Measurements from ENCODE around the gene GPRIN1.
"Not testable (repeated sequence)": the region's sequence is repeated elsewhere in the genome, so short reads cannot be mapped to it uniquely, and the experiment has no call there.

GPRIN1 gene

DNA sequence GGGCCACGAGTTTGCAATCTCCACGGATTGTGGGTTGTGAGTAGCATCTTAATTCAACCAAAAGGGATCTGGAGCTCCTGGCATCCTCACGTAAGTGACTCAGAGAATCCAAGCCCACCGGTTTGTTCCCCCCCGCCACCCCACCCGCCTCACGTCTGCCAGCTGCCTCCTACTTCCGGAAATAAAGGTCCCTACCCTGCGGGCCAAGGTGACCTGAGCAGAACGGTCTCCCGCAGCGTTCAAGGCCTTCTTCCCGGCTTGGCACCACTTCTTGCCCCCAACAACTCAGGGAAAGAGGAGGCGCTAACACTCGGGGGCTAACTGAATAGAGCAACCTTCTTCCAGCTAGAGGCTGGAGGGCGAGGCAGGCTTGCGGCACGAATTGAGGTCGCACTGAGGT is 8.8 kb upstream of the GPRIN1 start:
- H3K4me1 Mint-ChIP-seq, result peaks cover 9% of the 10 kb centered on the region
- H3K27me3 Mint-ChIP-seq, result peaks cover 27% of the 10 kb centered on the region
- no peak overlapping the region for H3K27ac Mint-ChIP-seq
- no peaks in the 10 kb centered on the region for H3K36me3 Mint-ChIP-seq
- H3K9me3 Mint-ChIP-seq, result no peaks in the 10 kb centered on the region
- peak overlapping the region; percentile 42 for H3K4me3 Mint-ChIP-seq

- H3K4me3 Mint-ChIP-seq, result no peak overlapping the region
- peaks cover 9% of the 10 kb centered on the region for H3K4me1 Mint-ChIP-seq
- H3K36me3 Mint-ChIP-seq, result no peaks in the 10 kb centered on the region
- peaks cover 33% of the 10 kb centered on the region for H3K27me3 Mint-ChIP-seq
- H3K27ac Mint-ChIP-seq, result no peak overlapping the region
- no peaks in the 10 kb centered on the region for H3K9me3 Mint-ChIP-seq
Measured at GRCh38 chr5:176616511-176616910, 6.6 kb upstream of the GPRIN1 start.

- Mint-ChIP-seq H3K27ac (no peak overlapping the region), H3K27me3 (peaks cover 30% of the 10 kb centered on the region), H3K4me3 (no peak overlapping the region), H3K4me1 (peaks cover 7% of the 10 kb centered on the region), H3K9me3 (no peaks in the 10 kb centered on the region), H3K36me3 (no peaks in the 10 kb centered on the region)
Measured at GRCh38 chr5:176614805-176615478, 5.0 kb upstream of the GPRIN1 start.

DNA sequence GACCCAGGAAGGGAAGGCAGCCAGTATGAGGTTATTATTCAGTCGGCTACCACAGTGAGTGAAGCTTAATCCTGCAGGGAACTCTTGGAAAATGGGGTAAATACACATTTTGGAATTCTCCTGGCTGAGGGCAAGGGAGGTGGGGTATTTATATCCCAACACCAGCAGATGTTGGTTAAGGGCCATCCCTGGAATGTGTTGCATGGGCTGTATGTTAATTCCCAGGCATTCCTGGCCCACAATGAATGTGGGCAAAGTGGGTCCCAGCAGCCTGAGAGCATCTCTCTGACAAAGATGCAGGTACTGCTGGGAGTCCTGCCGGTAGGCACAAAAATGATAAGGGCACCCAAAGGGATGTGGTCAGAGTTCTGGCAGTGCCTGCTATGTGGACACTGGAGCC is 2.9 kb upstream of the GPRIN1 start:
- no peak overlapping the region for H3K4me3 Mint-ChIP-seq
- peaks cover 13% of the 10 kb centered on the region for H3K4me1 Mint-ChIP-seq
- no peaks in the 10 kb centered on the region for H3K36me3 Mint-ChIP-seq
- no peak overlapping the region for H3K27ac Mint-ChIP-seq
- H3K27me3 Mint-ChIP-seq, result peaks cover 27% of the 10 kb centered on the region
- H3K9me3 Mint-ChIP-seq, result no peaks in the 10 kb centered on the region

DNA sequence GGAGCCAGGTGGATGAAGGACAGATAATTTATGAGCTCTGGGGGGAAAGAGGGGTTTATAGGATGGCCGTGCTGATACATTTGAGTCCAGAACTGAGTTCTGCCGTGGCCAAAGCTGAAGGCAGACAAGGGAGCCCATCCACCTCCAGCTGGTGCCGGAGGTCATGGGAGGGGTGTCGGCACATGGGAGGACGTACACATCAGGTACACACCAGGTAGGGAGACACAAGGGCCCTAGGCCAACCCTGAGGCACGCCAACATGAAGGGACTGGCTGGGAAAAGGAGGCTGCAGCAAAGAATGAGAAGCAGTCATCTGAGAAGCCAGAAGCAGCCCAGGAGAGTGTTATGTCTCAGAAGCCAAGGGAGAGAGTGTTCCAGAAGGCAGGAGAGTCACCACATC is 2.1 kb upstream of the GPRIN1 start:
- Mint-ChIP-seq H3K4me1 (peaks cover 13% of the 10 kb centered on the region), H3K4me3 (no peak overlapping the region), H3K27ac (peak overlapping the region; percentile 57), H3K9me3 (no peaks in the 10 kb centered on the region), H3K36me3 (no peaks in the 10 kb centered on the region), H3K27me3 (peaks cover 21% of the 10 kb centered on the region)

DNA sequence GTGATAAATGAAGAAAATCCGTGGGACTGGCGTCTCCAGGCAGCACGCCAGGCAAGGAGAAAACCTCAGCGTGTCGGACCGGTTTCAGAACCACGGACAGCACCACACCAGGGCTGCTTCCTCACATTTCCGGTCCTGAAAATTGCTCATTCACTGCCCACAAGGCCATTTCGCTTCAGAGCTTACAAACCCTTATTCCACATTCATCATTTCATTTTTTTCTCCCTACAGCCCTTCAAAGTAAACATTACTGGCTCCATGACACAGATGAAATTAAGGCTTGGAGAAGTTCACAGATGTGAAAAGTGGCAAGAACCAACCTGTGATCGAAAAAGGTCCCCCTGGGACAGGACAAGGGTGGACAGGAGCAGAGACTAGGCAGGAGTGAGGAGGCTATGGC is 1.5 kb upstream of the GPRIN1 start:
- H3K4me1 Mint-ChIP-seq, result peaks cover 13% of the 10 kb centered on the region
- peaks cover 18% of the 10 kb centered on the region for H3K27me3 Mint-ChIP-seq
- no peaks in the 10 kb centered on the region for H3K9me3 Mint-ChIP-seq
- H3K36me3 Mint-ChIP-seq, result no peaks in the 10 kb centered on the region
- no peak overlapping the region for H3K27ac Mint-ChIP-seq
- no peak overlapping the region for H3K4me3 Mint-ChIP-seq

DNA sequence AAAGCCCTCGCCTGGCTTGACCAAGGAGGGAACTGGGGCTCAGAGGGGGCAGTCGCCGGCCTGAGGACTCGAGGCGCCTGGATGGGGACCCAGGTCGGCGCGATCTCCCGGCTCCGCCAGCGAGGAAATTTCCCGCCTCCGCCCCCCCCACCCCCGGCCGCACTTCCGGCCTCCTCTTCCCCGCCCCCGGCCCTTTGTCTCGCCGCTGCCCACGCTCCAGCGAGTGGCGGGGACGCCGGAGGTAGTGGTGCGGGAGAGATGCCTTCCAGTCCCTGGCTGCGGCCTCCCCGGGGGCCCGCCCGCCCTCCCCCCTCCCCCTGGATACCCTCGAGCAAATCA is 448 bp upstream of the GPRIN1 start:
- H3K4me1 Mint-ChIP-seq, result peaks cover 13% of the 10 kb centered on the region
- H3K27me3 Mint-ChIP-seq, result peaks cover 18% of the 10 kb centered on the region
- H3K9me3 Mint-ChIP-seq, result no peaks in the 10 kb centered on the region
- H3K27ac Mint-ChIP-seq, result no peak overlapping the region
- H3K4me3 Mint-ChIP-seq, result peak overlapping the region; percentile 73
- H3K36me3 Mint-ChIP-seq, result no peaks in the 10 kb centered on the region

GRCh38 chr5:176608937-176609723 is 826 bp downstream of the GPRIN1 start:
- Mint-ChIP-seq H3K36me3 (no peaks in the 10 kb centered on the region), H3K4me3 (peak overlapping the region; percentile 92)

GRCh38 chr5:176608142-176608705 is 1.7 kb downstream of the GPRIN1 start:
- Mint-ChIP-seq H3K4me3 (peak overlapping the region; percentile 92), H3K36me3 (no peaks in the 10 kb centered on the region), H3K4me1 (peaks cover 13% of the 10 kb centered on the region), H3K9me3 (no peaks in the 10 kb centered on the region), H3K27me3 (peaks cover 17% of the 10 kb centered on the region), H3K27ac (no peak overlapping the region)

More at GRCh38 chr5:176608937-176609723, 826 bp downstream of the GPRIN1 start:
- Mint-ChIP-seq H3K27me3 (peaks cover 18% of the 10 kb centered on the region), H3K9me3 (no peaks in the 10 kb centered on the region), H3K27ac (peak overlapping the region; percentile 88), H3K4me1 (peaks cover 13% of the 10 kb centered on the region)

- H3K36me3 Mint-ChIP-seq, result no peaks in the 10 kb centered on the region
- peaks cover 13% of the 10 kb centered on the region for H3K4me1 Mint-ChIP-seq
- H3K9me3 Mint-ChIP-seq, result no peaks in the 10 kb centered on the region
- H3K4me3 Mint-ChIP-seq, result no peak overlapping the region
- H3K27me3 Mint-ChIP-seq, result peaks cover 13% of the 10 kb centered on the region
- H3K27ac Mint-ChIP-seq, result no peak overlapping the region
Measured at GRCh38 chr5:176606875-176607274, 3.1 kb downstream of the GPRIN1 start.

- H3K36me3 Mint-ChIP-seq, result no peaks in the 10 kb centered on the region
- no peaks in the 10 kb centered on the region for H3K9me3 Mint-ChIP-seq
- no peak overlapping the region for H3K27ac Mint-ChIP-seq
- no peak overlapping the region for H3K4me3 Mint-ChIP-seq
- H3K4me1 Mint-ChIP-seq, result peaks cover 13% of the 10 kb centered on the region
- peaks cover 9% of the 10 kb centered on the region for H3K27me3 Mint-ChIP-seq
Measured at GRCh38 chr5:176606032-176606431, 3.9 kb downstream of the GPRIN1 start.

DNA sequence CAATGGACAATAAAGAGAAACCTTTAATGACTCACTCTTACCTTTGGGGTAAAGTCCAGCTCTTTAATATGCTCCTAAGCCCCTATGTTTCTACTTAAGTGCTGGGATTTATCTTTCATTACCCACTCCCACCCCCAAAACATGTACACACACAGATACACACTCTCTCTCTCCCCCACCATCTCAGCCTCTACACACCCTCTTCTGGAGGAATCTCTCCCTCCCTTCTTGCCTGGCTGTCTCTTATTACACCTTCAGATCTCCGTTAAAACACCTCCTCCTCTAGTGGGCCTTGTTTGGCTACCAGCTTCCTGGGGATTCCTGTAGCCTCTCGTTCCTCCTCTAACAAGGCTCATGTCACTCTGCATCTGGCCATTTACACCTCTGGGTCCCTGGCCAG is 6.9 kb downstream of the GPRIN1 start:
- Mint-ChIP-seq H3K9me3 (no peaks in the 10 kb centered on the region), H3K27ac (no peak overlapping the region), H3K4me1 (no peaks in the 10 kb centered on the region), H3K27me3 (no peaks in the 10 kb centered on the region), H3K4me3 (no peak overlapping the region), H3K36me3 (no peaks in the 10 kb centered on the region)

DNA sequence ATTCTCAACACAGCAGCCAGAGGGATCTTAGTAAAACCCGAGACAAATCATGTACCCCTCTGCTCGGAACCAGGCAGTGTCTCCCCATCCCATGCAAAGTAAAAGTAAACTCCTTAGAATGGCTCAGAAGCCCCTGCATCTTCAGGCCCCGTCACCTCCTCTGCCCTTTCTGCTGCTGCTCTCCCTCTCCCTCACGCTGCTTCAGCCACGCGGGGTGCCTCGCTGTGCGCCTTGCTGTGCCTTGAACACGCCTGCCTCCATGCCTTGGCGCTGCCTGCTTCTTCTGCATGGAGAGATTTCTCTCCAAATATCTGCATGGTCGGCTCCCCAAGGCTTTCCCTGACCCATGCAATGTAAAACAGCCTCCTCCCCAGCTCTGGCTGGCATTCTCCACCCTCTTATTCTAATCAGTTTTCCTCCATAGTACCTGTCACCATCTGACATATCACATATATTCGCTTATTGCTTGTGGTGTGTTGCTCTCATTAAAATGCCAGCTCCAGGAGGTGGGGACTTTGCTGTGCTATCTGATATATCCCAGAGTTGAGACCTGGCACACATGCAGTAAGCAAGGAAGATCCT is 8.0 kb downstream of the GPRIN1 start:
- Mint-ChIP-seq H3K4me1 (no peaks in the 10 kb centered on the region), H3K36me3 (no peaks in the 10 kb centered on the region), H3K4me3 (no peak overlapping the region), H3K27me3 (no peaks in the 10 kb centered on the region), H3K9me3 (no peaks in the 10 kb centered on the region), H3K27ac (no peak overlapping the region)

- H3K36me3 Mint-ChIP-seq, H3K4me3 Mint-ChIP-seq, H3K9me3 Mint-ChIP-seq, H3K27me3 Mint-ChIP-seq, H3K4me1 Mint-ChIP-seq, H3K27ac Mint-ChIP-seq: not testable (repeated sequence)
Measured at GRCh38 chr5:176599749-176600430, 10.1 kb downstream of the GPRIN1 start.

DNA sequence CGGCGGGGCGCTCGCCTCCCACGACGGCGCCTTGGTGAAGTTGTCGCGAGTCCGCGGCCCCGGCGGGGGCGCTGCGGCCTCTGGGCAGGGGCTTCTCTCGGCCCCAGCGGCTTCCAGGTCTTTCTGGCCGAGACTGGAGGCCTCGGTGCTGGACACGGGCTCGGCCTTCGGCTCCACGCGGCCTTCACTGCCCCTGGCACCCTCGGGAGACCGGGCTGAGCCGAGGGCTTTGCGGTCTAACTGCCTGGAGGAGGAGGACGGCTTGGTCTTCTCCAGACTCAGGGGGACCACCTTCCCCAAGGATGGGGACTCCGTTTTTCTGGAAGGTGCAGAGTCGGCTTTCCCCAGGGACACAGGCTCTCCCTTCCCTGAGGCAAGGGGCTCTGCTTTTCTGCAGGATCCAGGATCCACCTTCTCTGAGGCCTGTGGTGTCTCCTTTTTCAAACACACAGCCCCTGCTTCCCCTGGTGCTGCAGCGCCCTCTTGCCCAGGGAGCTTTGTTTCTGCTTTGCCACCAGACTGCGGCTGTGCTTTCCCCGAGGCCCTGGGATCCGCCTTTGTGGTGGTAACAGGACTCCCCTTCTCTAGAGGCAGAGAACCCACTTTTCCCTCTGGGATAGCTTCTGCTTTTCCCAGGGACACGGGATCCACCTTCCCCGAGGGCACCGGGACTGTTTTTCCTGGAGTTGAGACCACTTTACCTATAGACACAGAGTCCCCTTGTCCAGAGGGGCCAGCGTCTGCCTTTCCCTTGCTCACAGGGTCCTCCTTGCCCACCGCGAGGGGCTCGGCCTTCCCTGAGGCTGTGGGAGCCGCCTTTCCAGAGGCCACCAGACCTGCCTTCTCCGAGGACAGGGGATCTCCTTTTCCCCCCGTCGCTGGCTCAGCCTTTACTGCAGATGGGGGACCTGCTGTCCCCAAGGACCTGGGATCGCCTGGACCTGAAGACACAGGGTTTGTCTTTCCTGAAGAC is 12.3 kb downstream of the GPRIN1 start:
- H3K27ac Mint-ChIP-seq, result no peak overlapping the region
- H3K27me3 Mint-ChIP-seq, result no peaks in the 10 kb centered on the region
- H3K9me3 Mint-ChIP-seq, result no peaks in the 10 kb centered on the region
- H3K4me3 Mint-ChIP-seq, result peak overlapping the region; percentile 58
- no peaks in the 10 kb centered on the region for H3K36me3 Mint-ChIP-seq
- no peaks in the 10 kb centered on the region for H3K4me1 Mint-ChIP-seq

Measured in activated naive CD4-positive, alpha-beta T cell treated with anti-CD3 and anti-CD28 coated beads, Interleukin-2, amount 50 U/mL, for 24 hours (primary cell).